Measurements from ENCODE around the gene SLC34A1.

SLC34A1 gene

GRCh38 chr5:177403102-177403791 lies 19.0 kb downstream of the SLC34A1 start:
- TF ChIP-seq ZFX (IDR thresholded peaks at IDR 0.05; ENCODE audit: borderline replicate concordance), result no peak
- TF ChIP-seq, protein P1, sequence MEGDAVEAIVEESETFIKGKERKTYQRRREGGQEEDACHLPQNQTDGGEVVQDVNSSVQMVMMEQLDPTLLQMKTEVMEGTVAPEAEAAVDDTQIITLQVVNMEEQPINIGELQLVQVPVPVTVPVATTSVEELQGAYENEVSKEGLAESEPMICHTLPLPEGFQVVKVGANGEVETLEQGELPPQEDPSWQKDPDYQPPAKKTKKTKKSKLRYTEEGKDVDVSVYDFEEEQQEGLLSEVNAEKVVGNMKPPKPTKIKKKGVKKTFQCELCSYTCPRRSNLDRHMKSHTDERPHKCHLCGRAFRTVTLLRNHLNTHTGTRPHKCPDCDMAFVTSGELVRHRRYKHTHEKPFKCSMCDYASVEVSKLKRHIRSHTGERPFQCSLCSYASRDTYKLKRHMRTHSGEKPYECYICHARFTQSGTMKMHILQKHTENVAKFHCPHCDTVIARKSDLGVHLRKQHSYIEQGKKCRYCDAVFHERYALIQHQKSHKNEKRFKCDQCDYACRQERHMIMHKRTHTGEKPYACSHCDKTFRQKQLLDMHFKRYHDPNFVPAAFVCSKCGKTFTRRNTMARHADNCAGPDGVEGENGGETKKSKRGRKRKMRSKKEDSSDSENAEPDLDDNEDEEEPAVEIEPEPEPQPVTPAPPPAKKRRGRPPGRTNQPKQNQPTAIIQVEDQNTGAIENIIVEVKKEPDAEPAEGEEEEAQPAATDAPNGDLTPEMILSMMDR (IDR thresholded peaks at IDR 0.05), result no peak
- peak overlapping the region; percentile 96 for H3K27ac ChIP-seq

GRCh38 chr5:177403792-177404640 lies 19.8 kb downstream of the SLC34A1 start:
- H3K27ac ChIP-seq, result peak overlapping the region; percentile 96
- TF ChIP-seq, protein P1 (IDR thresholded peaks at IDR 0.05), result peak; percentile 65
- no peak for TF ChIP-seq ZFX (IDR thresholded peaks at IDR 0.05; ENCODE audit: borderline replicate concordance)

DNA sequence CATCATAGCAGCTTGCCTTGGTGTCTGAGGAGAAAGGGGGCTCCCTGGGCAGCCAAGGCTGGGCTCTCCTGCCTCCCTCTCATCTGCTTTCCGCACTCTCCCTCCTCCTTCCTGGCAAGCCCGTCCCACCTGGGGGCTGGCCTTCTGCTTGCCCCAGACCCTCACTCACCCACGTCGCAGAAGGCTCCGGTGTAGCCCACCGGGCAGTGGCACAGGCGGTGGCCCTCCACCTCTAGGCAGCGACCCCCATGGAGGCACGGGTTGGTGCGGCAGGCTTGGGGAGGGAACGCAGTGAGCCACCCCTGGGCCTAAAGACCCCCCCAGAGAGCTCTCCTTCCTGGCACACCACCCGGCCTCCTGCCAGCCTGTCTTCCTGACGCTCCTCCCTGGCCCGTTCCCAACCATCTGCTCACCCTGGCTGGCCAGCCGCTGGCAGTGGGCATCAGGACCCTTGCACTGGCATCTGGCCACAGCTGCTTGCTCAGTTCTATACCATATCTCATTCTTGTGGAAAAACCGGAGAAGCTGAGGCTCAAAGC lies 20.5 kb downstream of the SLC34A1 start:
- H3K27ac ChIP-seq, result peak overlapping the region; percentile 96
- TF ChIP-seq, protein P1 (IDR thresholded peaks at IDR 0.05), result no peak
- TF ChIP-seq ZFX (IDR thresholded peaks at IDR 0.05; ENCODE audit: borderline replicate concordance), result no peak

GRCh38 chr5:177405312-177405711 lies 21.1 kb downstream of the SLC34A1 start:
- no peak overlapping the region for H3K27ac ChIP-seq
- TF ChIP-seq, protein P1 (IDR thresholded peaks at IDR 0.05), result no peak
- no peak for TF ChIP-seq ZFX (IDR thresholded peaks at IDR 0.05; ENCODE audit: borderline replicate concordance)

GRCh38 chr5:177405805-177406204 lies 21.6 kb downstream of the SLC34A1 start:
- no peak overlapping the region for H3K27ac ChIP-seq
- TF ChIP-seq, protein P1 (IDR thresholded peaks at IDR 0.05), result no peak
- TF ChIP-seq ZFX (IDR thresholded peaks at IDR 0.05; ENCODE audit: borderline replicate concordance), result no peak

DNA sequence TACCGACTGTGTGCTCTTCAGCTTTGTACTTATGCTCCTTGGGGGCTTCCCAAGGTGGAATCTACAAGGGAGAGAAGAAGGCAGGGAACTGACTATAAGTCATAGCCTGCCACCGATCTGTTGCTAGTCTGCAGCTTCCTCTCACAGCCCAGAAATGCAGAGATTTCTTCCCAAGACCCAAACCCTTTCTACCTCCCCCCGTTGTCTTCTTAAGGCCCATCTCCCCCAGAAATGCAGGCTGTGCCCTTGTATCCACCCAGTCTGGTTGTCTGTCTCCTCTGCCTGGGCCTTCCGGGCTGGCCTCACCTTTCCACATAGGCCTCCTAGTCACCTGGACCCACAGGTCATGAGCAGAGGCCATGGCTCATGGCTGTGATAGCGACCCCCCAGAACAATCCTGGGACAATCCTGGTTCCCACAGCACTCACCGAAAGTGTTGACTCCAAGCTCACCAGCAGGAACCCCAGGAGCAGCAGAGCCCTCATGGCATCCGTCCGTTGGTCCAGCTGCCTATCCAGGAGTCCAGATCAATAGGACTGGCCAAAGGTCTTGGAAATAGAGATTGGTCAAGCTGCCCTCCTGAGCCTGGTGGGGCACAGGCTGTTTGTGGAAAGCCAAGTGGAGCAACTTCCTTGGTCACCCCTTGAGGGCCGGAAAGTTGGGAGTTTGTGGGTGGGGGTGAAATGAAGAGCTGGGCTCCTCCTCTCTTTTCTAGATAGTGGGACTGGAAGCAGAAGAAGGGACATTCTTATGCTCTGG lies 25.0 kb downstream of the SLC34A1 start, which contains the start of gene F12:
Gene F12 (minus strand): TSS at position 522 of the 759 bp plus-strand sequence. CDS start 37 bp downstream, at position 485.
- TF ChIP-seq, protein P1 (IDR thresholded peaks at IDR 0.05), result no peak
- TF ChIP-seq ZFX (IDR thresholded peaks at IDR 0.05; ENCODE audit: borderline replicate concordance), result no peak
- H3K27ac ChIP-seq, result no peak within 1 kb of the TSS

Data from 22Rv1 (cell line).